ENCODE measurements around the gene MYO5B.

The MYO5B gene

GRCh38 chr18:49875155-49875554, 319.8 kb downstream of the MYO5B start:
- no peak for DNase-seq

DNA sequence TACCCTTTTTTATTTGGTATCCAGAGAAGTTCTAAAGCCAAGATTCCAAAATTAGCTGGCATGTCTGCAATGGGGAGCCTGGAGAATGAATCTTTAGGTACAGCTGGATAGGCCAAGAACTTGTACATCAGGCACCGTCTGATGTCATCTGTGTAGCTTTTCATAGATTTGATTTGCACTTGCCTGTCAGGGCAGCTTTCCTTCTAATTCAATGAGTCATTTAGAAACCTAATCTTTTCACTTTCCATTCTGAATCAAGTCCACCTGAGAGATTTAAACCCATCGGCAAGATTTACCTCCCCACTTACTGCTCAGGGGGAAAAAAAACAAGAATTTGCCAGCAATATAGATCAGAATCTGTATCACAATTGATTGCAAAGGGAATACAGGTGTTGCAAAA, 320.7 kb downstream of the MYO5B start:
- DNase-seq: no peak

- DNase-seq: no peak
Observed at GRCh38 chr18:49869354-49869753, 325.6 kb downstream of the MYO5B start.

GRCh38 chr18:49866680-49867079, 328.3 kb downstream of the MYO5B start:
- DNase-seq: no peak

- DNase-seq: peak; percentile 66
Observed at GRCh38 chr18:49865401-49865800, 329.5 kb downstream of the MYO5B start.

- DNase-seq: no peak
Observed at GRCh38 chr18:49863769-49864621, 331.0 kb downstream of the MYO5B start.

DNA sequence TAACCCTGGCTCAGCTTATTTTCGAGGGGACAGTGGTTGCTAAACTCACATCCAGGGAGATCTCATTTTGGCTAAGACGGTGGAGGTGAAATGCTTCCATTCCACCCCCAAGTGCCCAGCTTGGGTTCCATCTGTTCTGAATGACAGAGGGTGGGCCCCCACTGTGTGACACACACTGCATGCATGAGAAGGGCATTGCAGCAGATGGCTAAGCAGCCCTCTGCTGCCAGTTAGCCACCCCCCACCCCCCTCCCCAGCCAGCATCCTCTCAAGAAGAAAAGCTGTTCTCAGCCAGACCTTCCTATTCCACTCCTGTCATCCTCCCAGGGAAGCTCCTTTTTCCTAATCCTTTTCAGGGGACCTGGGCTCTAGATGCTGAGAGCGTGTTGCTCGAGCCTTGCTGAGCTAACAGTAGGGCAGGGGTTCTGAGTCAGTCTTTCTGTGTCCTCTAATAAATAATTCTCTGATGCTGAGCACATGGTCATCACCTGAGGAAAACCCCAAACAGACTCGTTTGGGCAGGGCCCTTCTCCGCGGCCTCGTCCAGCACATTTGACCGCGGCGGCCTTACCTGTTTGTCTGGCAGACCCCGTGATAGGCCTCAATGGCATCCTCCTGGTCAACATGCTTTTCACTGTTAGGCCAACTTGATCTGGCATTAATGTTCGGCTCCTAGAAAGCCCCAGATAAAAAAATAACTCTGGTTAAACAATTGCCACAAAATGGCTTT, 332.1 kb downstream of the MYO5B start:
- no peak for DNase-seq

DNA sequence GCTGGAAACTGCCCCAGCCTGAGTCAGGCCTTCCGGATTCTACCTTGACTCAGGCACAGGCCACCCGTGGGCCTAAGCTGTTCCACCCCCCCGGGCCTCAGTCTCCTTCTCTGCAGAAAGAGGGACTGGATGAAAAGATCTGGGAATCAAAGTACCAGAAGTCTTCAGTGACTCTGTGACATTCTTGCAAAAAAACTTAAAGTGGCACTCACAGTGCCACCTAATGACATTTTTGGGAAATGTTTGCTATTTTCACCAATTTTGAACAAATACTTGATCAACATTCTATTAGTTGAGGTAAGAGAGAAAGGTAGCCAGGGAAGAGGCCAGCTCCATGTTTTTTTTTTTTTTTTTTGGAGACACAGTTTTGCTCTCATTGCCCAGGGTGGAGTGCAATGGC, 333.3 kb downstream of the MYO5B start:
- DNase-seq: no peak

DNA sequence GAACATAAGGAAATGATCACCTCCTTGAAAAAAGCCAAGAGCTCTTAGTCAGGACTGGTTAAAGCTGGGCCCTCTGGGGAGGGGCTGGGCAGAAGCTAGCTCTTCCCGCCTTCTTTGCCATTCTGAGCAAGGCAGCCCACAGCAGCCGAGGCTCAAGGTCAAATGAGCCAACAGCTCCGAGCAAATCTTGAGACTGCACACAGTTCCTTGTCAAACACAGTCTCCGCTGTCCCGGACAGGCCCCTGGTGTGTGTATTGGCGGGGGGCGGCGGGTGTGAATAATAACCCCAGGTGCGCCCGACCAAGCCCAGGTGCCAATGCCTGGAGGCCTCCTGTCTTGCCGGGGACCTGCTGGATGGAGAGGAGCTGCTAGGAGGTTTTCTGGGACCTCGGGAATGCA, 335.2 kb downstream of the MYO5B start:
- DNase-seq: no peak

DNA sequence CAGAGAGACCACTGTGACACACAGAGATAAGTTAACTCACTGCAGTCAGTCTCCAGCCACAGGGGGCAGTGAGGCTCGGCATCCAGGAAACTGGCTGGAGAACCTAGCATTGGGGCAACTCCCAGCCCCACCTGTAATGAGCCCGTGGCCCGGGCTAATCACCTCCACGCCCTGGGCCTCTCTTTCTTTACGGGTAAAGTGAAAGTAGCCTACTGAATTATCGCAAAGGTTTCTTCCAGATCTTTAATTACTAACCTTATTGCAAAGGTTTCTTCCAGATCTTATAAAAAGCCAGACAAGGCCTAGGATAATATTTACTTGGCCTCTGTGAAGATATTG, 336.0 kb downstream of the MYO5B start:
- DNase-seq: no peak

- peak; percentile 55 for DNase-seq
Observed at GRCh38 chr18:49858309-49859020, 336.5 kb downstream of the MYO5B start.

GRCh38 chr18:49857708-49858107, 337.2 kb downstream of the MYO5B start:
- no peak for DNase-seq

DNA sequence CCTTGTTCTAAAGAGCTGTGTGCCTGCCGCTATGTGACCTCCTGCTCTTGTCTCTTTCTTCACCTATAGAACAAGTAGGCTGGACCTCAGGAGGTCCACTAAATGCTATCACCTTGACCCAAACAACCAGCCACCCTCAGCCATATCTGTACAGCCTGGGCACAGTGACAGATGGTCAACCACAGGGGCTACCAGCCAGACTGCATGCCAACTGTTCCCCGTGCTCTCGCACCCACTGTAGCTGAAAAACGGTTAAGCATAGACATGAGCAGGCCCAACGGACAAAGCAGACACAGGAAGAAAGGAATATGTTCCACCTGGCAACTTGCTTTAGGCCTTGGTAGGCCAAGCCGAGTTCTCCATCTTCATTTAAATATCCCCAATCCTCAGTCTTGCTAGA, 338.5 kb downstream of the MYO5B start:
- no peak for DNase-seq

DNA sequence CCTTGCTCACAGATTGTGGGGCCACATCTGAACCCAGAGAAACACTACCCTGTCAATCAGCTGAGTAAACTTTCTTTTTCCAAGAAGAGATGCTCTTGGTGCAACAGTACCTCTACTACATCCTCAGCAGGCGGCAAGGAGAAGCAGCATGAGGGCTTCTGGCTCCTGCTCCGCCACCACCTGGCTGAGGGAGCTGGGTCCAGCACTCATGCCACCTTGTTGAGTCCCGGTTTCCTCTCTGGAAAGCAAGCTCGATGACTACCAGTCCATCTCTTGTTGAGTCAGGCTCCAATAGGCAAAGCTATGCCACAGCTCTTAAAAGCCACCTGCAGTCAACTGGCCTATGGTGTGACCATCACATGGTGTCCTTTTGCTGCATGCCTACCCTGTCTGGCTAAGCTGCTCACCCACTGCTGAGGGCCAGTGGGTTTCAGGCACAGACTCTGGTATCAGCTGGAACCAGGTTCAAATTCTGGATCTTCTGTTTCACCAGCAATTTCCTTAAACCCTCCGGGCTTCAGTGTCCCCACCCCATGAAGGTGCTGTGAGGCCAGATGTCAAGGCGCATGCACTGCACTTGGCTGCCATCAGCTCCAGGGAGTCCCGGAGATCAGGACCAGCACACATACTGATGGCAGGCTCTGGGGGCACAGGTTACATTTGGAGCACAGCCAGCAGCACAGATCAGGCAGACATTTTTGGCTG, 339.1 kb downstream of the MYO5B start:
- DNase-seq: no peak

DNA sequence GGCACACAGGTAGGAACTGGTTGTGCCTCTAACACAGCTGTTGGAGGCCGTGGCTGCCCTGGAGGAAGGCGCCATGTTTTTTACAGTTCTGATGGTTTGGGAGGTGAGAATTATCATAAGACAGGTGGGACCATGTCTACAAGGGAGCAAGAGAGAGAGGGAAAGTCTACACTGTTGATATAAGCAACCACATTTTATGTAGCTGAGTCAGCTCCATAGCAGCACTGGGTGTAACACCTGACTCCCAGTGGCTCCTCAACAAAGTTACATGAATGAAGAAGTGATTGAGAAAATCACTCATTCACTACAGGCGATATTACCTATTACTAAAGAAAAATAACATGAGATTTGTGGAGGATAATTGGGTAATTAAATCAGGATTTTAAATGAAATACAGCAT, 340.3 kb downstream of the MYO5B start:
- DNase-seq: no peak

GRCh38 chr18:49853436-49853835, 341.5 kb downstream of the MYO5B start:
- no peak for DNase-seq

GRCh38 chr18:49853011-49853410, 341.9 kb downstream of the MYO5B start:
- no peak for DNase-seq

DNA sequence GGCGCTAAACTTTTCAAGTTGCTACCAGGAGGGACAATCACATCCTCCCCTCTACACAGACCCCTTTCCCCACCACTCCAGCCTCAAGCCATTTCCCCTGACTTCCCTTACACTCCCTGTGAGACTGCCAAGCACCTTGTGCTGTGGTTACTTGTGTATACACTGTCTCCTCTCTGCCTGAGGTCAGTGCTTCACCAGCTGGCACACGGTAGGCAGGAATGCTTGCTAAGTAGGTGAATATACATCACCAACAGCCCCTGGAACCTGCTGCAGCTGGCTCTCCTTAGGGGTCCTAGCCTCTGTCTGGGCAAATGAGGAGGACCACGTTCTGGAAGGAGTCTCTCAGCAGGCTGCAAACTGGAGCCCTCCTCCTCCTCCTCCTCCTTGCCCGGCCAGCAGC, 343.3 kb downstream of the MYO5B start:
- DNase-seq: peak; percentile 57

DNA sequence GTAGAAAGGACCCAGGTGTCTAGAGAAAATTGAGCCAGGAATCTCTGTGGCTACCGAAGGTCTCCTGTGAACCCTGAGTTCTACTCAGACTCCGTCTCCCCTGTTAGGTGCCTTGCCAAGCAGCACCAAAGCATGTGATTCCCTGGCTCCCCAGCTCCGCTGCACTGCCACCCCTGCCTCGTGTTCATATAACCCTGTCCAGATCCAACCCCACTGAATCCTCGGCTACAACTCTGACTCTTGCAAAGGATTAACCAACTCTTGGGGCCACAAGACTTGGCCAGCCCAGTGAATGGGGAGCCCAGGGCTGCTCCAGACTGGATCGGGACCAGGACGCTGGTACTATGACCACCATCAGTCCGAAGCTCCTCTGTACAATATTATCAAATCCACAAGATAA, 344.3 kb downstream of the MYO5B start:
- DNase-seq: no peak

DNA sequence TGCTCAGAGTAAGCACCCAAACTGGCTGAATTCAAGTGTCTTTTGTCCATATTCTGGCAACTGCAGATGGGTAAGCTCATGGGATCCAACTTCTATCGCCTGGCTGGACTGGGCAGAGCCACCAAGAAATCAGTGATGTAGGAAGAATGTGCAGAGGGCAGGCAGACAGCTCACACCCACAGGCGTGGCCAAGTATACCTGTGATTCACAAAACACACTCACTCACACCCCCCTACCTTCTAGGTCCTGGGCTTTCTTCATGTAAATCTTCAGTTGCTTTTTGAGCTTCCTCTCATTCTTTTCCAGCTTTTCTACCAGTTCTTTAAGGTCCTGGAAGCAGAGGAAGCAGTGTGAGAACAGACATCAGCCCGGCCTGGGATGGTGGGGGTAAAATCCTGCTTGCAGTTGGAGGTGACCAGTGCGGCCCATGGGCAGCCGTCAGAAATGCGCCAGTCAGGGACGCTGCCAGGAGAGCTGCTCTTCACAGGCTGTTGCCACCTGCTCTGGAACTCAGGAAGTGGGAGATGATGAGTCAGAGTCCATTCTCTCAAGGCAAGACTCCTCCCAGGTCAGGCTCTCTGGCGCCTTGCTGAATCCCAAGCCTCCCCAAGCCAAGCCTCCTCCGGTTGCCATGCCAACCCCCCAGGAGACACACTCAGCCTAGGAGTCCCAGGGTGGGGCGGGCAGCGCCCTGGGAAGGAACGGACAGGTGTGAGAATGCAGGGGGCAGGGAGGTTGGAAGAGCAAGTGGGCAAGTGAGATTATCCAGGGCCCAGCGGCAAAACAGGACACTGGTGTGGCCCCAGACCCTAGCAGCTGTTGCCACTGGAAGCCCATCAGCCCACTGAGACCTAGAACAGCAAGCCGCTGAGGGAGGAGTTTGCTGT, 345.4 kb downstream of the MYO5B start:
- peak; percentile 91 for DNase-seq

DNA sequence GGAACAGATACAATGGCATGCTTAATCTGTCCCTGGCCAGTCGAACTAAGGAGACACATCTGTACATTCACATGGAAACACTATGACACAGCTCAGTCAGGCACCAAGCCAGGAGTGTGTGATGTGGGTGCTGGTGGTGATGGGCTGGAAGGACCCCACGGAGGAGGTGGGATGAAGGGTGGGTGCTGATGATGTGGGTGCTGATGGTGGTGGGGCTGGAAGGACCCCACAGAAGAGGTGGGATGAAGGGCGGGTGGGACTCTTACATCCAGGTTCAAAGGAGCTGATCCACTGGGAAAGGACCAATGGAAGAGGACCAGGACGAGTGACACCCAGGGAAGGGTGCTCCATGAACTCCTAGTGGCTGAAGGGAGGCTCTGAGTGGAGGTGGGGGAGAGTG, 346.8 kb downstream of the MYO5B start:
- no peak for DNase-seq

- DNase-seq: no peak
Observed at GRCh38 chr18:49847524-49847923, 347.4 kb downstream of the MYO5B start.

Data from NCI-H2029 (cell line).